Smooth muscle cell (in vitro differentiated cells): Measurements from ENCODE around the gene FMO1. TPM values are rescaled to one million over a fixed set of nuclear protein-coding genes. Genes with fewer than 3 reads are reported as not detected.

Experiments used
- DNase-seq: peaks from one replicate; lab custom pipeline; 2025; ENCODE audit not compliant: unreplicated experiment; lab: John Stamatoyannopoulos, UW
- H2AFZ ChIP-seq: fragments of 200-600 bp; sonication (generic); 2 replicates; pipeline ENCODE4 v1.6.0; 2016; ENCODE audit warnings: antibody characterized with exemption, low read depth, mild to moderate bottlenecking
- H3F3A ChIP-seq: fragments of 200-600 bp; sonication (generic); 2 replicates; pipeline ENCODE4 v1.6.0; 2017; ENCODE audit warnings: antibody characterized with exemption, low read depth
- H3K27ac ChIP-seq: fragments of 200-600 bp; sonication (generic); 2 replicates; pipeline ENCODE4 v1.5.1; 2016; ENCODE audit warnings: low read depth, mild to moderate bottlenecking
- H3K27me3 ChIP-seq: fragments of 200-600 bp; sonication (generic); 2 replicates; pipeline ENCODE4 v1.6.1; 2016; ENCODE audit warnings: low read depth, mild to moderate bottlenecking
- H3K36me3 ChIP-seq: fragments of 200-600 bp; sonication (generic); 2 replicates; pipeline ENCODE4 v1.5.1; 2016; ENCODE audit warnings: low read depth
- H3K4me1 ChIP-seq: fragments of 200-600 bp; sonication (generic); 2 replicates; pipeline ENCODE4 v1.5.1; 2016; ENCODE audit warnings: low read depth
- H3K4me2 ChIP-seq: fragments of 200-600 bp; sonication (generic); 2 replicates; pipeline ENCODE4 v1.6.0; 2016; ENCODE audit warnings: mild to moderate bottlenecking
- H3K4me3 ChIP-seq: fragments of 200-600 bp; sonication (generic); 2 replicates; pipeline ENCODE4 v1.5.1; 2016; ENCODE audit warnings: mild to moderate bottlenecking
- H3K79me2 ChIP-seq: fragments of 200-600 bp; sonication (generic); 2 replicates; pipeline ENCODE4 v1.6.0; 2016; ENCODE audit warnings: low read depth, mild to moderate bottlenecking
- H3K9ac ChIP-seq: fragments of 200-600 bp; sonication (generic); 2 replicates; pipeline ENCODE4 v1.6.0; 2016; ENCODE audit warnings: low read depth
- H3K9me3 ChIP-seq: fragments of 200-600 bp; sonication (generic); replicated peaks from 2 replicates; pipeline ENCODE4 v1.5.1; 2016; ENCODE audit warnings: low read depth
- H4K20me1 ChIP-seq: fragments of 200-600 bp; sonication (generic); 2 replicates; pipeline ENCODE4 v1.6.0; 2016; ENCODE audit warnings: low read depth
- CTCF ChIP-seq: fragments of 200-600 bp; sonication (generic); IDR thresholded peaks from 2 replicates; pipeline ENCODE4 v1.5.1; 2017; ENCODE audit warnings: borderline replicate concordance, mild to moderate bottlenecking, antibody characterized with exemption; ENCODE audit not compliant: insufficient read depth, poor library complexity, severe bottlenecking
- WGBS: methylation state at CpG from one replicate; pipeline ENCODE4 v1.1.7; 2016; ENCODE audit warnings: low lambda C conversion rate; 5-methylcytosine and 5-hydroxymethylcytosine counted together
- polyA plus RNA-seq: library from polyadenylated mRNA; unstranded; fragments of >200 nt; fragmentation: Nextera tagmentation; extraction: Ambion mirVana; gene quantifications from 2 replicates; pipeline ENCODE4 v1.2.1, GENCODE V29; 2016
- total RNA-seq: library from RNA; depleted of rRNA; stranded (reverse); fragments of >200 nt; gene quantifications from 2 replicates; pipeline ENCODE4 v1.2.3, GENCODE V29; 2014

The FMO1 gene
- total and polyA plus RNA-seq, 2 experiments from 2014 or later, result not detected

GRCh38 chr1:171300401-171300800, 52.1 kb downstream of the FMO1 start:
- no peak overlapping the region for H3K4me2 ChIP-seq
- H3K27ac ChIP-seq, result no peak overlapping the region
- H3K4me3 ChIP-seq, result no peak overlapping the region
- TF ChIP-seq CTCF, result no peak
- DNase-seq, result no peak
- H3F3A ChIP-seq, result no peaks in the 10 kb centered on the region
- H3K79me2 ChIP-seq, result no peaks in the 10 kb centered on the region
- H3K36me3 ChIP-seq, result peaks cover 9% of the 10 kb centered on the region
- H3K4me1 ChIP-seq, result no peaks in the 10 kb centered on the region
- 95% methylated on average over 1 of the region's 1 CpG for WGBS
- H3K27me3 ChIP-seq, result no peaks in the 10 kb centered on the region
- no peak overlapping the region for H3K9ac ChIP-seq
- H3K9me3 ChIP-seq, result no peaks in the 10 kb centered on the region
- no peaks in the 10 kb centered on the region for H4K20me1 ChIP-seq
- H2AFZ ChIP-seq, result no peak overlapping the region

GRCh38 chr1:171310661-171311087, 62.4 kb downstream of the FMO1 start:
- Histone ChIP-seq H2AFZ (no peak overlapping the region), H3K27ac (no peak overlapping the region), H3K4me1 (peaks cover 12% of the 10 kb centered on the region), H3K36me3 (no peaks in the 10 kb centered on the region), H3K4me2 (no peak overlapping the region), H3K9me3 (no peaks in the 10 kb centered on the region), H4K20me1 (no peaks in the 10 kb centered on the region), H3K4me3 (no peak overlapping the region), H3K79me2 (no peaks in the 10 kb centered on the region), H3F3A (no peaks in the 10 kb centered on the region), H3K9ac (no peak overlapping the region), H3K27me3 (no peaks in the 10 kb centered on the region)
- no peak for DNase-seq
- TF ChIP-seq CTCF, result no peak
- WGBS, result 36% methylated on average over 3 of the region's 3 CpGs

DNA sequence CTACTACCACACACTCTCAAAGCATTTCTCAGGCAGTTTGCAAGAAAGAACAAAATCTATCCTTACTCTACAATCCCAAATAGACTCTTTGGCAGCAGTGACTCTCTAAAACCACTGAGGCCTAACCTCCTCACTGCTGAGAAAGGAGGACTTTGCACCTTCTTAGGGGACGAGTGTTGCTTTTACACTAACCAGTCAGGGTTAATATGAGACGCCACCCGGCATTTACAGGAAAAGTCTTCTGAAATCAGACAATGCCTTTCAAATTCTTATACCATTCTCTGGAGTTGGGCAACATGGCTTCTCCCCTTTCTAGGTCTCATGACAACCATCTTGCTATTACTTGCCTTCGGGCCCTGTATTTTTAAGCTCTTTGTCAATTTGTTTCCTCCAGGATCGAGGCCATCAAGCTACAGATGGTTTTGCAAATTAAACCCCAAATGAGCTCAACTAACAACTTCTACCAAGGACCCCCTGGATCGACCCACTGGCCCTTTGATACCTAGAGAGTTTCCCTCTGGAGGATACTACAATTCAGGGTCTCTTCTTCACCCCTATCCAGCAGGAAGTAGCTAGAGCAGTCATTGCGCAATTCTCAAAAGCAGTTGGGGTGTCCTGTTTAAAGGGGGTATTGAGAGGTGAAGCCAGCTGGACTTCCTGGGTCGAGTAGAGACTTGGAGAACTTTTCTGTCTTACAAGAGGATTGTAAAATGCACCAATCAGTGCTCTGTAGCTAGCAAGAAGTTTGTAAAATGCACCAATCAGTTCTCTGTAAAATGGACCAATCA, 63.7 kb downstream of the FMO1 start:
- TF ChIP-seq CTCF, result no peak
- no peak overlapping the region for H3K4me3 ChIP-seq

More for the DNA sequence above, 63.7 kb downstream of the FMO1 start:
- no peak for DNase-seq
- Histone ChIP-seq H3K4me2 (no peak overlapping the region), H3K9ac (no peak overlapping the region), H3K36me3 (no peaks in the 10 kb centered on the region), H3K9me3 (no peaks in the 10 kb centered on the region), H3F3A (no peaks in the 10 kb centered on the region), H4K20me1 (no peaks in the 10 kb centered on the region), H3K27me3 (no peaks in the 10 kb centered on the region), H3K79me2 (no peaks in the 10 kb centered on the region), H3K27ac (no peak overlapping the region), H2AFZ (no peak overlapping the region), H3K4me1 (peaks cover 12% of the 10 kb centered on the region)
- WGBS, result 91% methylated on average over 8 of the region's 8 CpGs
